Breast epithelium (tissue), 3 donors: ENCODE measurements around the gene ZNF576.
A peak's percentile ranks its signal among the peaks of the same experiment; 100 is the strongest.

ENCODE experiments used
- CTCF ChIP-seq, 3 donors: fragments of 450-650 bp; IDR thresholded peaks; one replicate each; pipeline ENCODE4 v1.5.1; 2016 to 2017; ENCODE audit warnings: antibody characterized with exemption in 3 of 3, mild to moderate bottlenecking in 3 of 3, moderate library complexity in 3 of 3
- POLR2A ChIP-seq: fragments of 450-650 bp; IDR thresholded peaks from one replicate; pipeline ENCODE4 v1.6.1; 2016; ENCODE audit warnings: antibody characterized with exemption, mild to moderate bottlenecking, moderate library complexity

DNA sequence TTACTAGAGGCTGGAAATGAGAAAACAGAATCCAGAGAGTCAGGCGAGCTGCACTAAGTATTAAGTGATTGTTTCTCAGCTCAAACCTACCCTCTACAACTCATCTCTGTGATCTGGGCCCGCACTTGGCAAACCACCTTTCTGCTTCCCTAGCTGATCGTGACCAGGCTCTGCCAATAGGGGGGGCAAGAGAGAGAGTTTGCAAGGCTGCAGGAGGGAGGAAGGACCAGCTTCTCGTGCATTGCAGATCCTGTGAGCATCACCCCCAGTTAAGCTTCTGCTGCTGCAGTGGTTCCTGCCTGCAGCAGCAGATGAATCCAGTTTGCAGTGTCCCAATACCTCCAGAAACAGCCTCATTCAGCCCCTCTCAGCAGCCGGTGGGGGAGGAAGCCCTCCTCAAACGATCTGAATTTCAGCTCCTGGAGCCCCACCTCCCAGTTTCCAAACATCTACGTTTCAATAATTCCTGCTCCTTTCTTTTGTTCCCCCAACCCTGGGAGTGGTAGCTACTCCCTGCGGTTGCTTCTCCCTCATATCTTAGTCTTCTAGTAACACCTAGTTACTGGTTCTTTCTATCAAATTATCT is 41.1 kb upstream of the ZNF576 start:
- TF ChIP-seq CTCF (IDR thresholded peaks at IDR 0.05) (peak; percentile 9 to 43 (median 35)), POLR2A (no peak)
